NCI-H2029 treated with DMSO at 0.1 percent for 48 hours (cell line): ENCODE measurements around the gene DLG2.

ENCODE experiments used
- DNase-seq: peaks from one replicate; lab custom pipeline; 2025; lab: John Stamatoyannopoulos, UW

The DLG2 gene

DNA sequence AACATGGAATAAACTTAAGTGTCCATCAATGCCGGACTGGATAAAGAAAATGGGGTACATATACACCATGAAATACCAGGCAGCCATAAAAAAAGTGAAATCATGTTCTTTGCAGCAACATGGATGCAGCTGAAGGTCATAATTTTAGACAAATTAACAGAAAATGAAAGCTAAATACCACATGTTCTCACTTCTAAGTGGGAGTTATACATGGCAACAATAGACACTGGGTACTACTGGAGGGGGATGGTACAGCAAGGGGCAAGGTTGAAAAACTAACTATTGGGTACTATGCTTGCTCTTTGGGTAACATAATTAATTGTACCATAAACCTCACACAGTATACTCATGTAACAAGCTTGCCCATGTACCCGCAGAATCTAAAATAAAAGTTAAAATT, 851.6 kb downstream of the DLG2 start:
- no peak for DNase-seq

DNA sequence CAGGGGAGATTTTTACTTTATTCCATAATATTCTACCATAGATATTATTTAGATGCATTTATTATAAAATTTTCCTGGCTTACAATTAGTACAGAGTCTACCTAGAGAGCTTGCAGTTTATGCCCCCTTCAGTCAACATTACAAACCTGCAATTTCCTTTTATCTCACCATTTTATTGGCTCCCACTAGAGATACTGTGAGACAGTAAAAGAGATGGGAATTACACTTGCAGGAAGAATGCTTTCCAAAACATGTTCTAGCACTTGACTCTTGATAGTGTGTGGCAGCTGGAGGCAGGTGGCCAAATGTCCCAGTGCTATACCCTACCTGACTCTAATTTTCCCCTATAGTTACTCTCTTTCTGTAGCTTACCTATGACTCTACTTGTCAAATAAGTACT, 863.2 kb downstream of the DLG2 start:
- no peak for DNase-seq

DNA sequence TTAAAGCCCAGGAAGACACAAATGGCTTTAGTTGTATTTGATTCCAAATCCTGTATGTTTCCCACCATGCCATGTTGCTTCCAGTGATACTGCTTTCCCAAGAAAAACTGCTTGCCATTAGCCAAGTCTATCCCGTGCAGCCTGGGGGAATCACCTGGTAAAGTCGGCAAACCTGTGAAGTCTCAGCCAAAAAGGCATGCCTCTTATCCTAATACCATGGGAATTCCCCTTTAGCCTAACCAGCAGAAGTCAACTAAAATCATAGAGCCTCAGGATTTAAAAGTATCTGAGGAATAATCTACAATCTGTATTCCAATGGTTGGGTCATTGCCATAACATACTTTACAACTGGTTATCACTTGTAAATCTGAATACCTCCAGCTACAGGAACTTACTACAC, 869.4 kb downstream of the DLG2 start:
- DNase-seq: no peak

DNA sequence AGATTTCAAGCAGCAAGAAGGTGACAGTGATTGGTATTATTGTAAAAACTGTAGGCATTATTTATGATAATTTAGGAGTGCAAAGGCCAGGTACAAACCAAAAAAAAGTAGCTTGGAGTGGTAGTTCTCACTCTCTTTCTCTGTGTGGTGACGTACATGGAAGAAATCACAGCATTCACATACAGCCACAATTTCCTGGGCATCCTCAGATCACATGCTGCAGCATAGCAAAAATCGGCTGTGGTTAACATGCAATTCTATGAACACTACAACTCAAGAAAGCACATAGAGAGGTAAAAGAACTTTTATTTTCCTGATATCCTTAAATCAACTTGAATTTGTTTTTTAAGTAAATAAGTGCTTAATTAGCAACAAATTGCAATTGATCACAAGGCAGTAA, 875.8 kb downstream of the DLG2 start:
- DNase-seq: no peak

DNA sequence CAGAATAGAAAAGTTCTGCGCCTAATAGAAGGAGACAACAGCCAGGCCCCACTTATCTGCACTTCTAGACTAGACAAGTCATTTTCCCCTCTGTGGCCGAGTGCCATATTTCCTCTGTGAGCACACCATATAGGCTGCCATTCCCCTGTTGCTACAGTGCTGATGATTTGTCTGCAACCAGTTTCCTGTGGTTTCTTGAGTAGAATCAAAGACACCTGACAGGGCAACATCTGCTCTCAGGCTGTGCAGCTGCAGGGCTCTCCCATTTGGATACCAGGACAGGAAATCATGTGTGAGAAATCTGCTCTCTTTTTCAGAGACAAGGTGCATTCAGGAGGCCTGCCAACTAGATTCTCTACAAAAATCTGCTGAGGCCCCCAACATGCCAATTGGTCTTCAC, 879.3 kb downstream of the DLG2 start:
- no peak for DNase-seq

DNA sequence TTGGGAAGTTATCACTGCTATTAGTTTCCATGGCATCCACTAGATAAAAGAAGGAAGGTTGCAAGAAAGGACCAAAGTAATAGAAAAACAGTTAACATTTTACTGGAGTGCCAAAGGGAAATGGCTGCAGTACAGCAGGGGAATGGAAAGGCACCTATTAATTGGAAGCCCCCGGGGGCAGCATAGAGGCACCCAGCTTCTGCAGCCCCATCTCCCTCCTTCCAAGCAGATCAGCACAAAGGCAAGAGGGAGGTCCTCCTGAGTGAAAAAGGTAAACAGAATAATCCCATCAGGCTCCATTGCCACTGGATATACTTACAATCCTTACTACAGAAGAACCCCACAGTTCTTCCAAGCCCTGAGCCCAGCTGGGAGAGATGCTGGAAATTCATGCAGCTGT, 887.1 kb downstream of the DLG2 start:
- DNase-seq: no peak

DNA sequence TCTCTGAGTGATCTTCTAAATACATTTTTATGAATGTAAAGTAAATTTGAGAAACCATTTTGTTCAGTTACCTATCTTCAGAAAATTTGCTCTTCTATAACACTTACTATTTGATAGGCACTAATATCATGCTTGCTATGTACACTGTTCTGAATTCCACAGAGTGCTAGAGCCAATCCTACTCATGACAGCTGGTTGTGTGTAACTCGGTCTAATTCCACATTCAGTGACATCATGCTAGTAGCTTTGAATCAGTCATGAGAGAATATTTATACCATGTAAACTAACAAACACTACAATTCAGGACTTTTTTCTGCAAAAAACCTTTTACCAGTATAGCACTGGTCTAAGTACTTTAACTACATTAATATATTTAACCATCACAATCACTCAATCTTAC, 902.9 kb downstream of the DLG2 start:
- DNase-seq: no peak

DNA sequence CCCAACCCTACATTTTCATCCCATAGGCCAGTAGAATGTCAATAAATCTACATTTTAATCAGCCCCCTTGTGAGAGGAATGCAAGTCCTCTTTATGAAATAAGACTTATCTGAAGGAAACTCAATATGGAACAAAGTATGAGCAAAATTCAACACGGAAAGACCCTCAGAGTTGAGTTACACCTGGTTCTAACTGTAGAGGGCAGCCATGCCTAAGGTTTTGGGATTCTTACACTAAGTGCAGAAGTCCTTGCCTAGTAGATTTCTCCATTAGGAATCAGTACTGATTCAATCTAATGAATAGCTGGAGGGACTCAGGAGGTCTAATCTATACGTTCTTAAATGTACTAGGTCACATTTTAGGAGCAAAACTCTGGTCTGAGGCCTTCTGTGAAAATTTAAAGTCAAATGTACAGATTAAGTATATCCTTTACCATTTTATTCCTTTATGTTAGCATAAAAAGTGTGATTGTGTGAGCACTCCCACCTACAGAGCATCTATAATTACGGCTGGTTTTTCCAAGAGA, 904.5 kb downstream of the DLG2 start:
- DNase-seq: no peak

DNA sequence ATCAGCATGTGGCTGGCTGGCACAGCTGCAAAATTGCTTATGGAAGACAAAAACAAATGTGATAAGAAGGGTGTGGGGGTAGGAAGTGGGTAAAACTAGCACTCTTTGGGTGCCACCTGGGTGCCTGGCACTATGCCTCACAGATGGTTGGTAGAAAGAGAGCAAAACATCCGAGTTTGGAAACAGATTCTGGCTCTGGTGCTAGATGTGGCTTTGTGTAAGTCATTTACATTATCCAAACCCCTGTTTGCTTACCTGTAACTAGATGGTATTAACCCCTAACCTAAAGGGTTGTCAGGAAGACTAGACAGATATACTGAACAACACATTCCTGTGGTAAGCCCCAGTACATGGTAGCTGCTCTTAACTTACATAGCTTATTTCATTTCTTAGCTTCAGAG, 905.6 kb downstream of the DLG2 start:
- DNase-seq: no peak

DNA sequence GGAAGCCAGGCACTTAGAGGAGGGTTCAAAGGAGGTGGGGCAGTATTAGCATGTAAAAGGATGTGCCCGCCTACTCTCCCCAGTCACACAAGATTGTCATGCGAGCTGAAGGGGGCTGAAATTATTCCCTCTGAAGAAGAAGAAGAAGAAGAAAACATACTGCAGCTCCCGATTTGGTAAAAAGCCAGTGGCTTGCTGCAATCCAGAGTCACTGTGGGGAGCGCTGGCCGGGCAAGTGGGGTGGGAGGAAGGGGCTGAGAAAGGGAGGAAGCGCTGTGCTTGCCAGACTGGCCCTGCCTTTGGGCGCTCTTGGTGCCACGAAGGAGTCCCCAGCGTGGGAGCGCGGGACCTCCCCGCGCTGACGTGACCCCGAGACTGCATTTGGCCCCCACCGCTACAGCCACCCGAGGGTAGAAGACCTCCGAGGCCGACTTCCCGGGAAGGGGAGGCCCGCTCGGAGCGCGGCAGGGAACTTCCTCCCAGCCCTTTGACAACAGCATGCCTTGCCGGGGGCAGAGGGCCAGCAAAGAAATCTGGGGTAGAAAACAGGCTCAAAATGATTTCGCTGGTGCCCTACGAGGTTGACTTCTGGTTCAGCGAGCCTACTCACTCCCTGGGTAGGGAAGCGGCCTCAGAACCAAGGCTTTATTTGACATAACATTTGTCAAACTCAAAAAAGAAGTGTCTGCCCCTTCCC, 906.3 kb downstream of the DLG2 start:
- no peak for DNase-seq

DNA sequence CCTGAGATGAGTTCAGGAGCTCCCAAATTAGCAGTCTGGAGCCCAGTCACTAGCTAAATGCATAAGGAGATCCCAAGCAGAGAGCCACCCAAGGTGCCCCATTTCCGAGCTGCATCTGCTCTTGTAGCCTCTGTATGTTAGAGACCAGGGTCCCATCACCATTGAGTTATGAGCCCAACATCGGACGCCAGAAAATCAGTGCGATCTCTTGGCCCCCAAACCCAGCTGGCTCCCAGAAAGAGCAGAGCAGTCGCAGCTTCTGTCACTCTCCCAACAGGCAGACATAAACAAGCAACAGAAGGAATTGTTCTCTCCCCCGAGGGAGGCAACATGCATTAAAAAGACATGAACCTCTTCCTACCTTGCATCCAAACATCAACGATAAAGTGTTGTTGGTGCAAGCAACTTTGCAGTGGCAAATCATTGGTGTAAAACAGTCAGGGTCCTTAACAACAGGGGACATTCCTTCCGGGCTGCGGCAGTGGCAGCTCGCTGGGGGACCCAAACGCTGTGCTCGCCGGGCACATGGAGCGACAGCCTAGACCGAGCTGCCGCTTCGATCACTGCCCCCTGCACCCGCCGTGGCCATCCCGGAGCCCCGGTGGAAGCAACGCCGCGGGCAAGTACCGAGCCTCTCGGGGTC, 907.1 kb downstream of the DLG2 start:
- DNase-seq: no peak

DNA sequence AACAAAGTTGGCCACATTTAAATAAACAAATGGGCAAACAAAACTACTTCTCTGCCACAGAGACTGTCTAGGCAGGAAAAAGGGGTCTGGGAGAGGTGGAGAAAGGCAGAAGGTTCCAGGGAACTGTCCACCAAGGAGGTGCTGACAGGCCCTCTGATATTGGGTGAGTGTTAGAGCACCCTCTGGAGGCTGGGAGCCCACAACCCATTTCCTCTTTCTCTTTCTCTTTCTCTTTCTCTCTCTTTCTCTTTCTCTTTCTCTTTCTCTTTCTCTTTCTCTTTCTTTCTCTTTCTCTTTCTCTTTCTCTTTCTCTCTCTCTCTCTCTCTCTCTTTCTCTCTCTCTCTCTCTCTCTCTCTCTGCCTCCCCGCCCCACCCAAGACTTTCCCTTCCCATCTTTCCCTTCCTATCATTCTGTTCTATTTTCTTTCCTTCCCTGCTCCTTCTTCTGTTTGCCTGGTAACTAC, 912.8 kb downstream of the DLG2 start:
- DNase-seq: peak; percentile 11

DNA sequence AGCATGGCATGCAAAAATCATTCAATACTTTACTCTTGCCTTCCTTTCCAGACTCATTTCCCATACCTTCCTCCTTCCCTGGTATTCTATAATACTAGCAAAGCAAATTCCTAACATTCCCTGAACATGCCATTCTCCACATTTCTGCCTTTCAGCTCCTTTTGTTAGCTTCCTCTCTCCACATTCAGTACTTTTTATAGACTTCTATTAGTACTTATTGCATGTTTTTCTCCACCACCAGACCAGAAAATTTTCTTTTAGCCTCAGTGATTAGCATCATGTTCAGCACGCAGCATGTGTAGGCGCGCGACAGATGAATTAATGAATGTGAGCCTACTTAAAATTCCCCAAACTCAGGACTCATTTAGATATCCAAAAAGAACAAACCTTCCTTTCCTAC, 935.3 kb downstream of the DLG2 start:
- no peak for DNase-seq

DNA sequence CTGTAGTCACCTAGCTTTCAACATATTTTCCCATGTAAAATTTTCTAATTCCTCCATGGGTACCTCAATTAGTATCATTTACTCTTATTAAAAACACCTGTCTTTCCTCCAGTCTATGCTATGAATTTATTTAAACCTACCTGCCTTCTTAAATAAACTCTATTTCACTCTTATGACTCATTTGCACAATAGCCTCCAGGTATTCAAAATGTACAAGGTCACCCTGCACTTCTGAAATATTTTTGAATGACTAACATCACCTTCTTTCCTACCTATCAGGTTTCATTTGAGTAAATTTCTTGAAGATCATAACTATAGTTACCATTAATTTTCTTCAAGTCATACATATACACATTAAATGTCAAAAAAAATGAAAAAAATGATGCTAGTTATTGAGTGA, 939.7 kb downstream of the DLG2 start:
- DNase-seq: no peak

DNA sequence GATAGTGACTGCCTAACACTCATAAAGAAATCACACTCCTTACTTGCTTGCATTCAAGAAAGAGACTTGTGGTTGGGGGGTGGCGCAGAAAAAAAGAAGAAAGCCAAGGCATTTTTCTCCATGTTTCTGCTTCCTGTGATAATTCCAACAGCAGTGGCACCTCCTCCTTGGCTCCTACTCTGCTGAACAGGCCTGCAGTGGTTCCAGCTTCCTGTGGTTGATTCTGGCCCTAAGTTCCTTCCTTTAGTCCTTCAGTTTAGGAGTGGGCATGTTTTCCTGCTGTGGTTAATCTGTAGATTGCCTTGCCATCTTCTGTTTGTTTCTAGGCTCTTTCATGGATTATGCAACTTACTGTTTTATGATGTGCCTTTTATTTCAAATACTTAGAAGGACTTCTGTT, 940.4 kb downstream of the DLG2 start:
- DNase-seq: no peak

DNA sequence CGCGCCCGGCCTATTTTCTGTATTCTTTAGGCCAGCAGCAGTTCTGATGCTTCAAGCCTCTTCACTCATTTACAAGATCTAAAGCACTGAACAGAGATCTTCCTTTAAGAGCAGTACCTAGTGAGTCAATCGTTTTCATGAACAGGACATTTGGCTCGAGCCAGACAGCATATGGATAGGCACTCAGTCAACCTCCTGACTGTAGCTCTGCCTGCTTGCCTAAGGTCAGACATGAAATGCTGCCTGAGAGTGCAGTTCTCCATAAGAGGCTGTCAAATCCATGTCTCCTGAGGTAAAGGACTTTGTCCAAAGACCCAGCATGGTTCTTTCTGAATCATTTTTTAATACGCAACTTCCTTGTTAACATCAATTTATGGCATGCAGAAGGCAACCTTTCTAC, 941.2 kb downstream of the DLG2 start:
- no peak for DNase-seq

DNA sequence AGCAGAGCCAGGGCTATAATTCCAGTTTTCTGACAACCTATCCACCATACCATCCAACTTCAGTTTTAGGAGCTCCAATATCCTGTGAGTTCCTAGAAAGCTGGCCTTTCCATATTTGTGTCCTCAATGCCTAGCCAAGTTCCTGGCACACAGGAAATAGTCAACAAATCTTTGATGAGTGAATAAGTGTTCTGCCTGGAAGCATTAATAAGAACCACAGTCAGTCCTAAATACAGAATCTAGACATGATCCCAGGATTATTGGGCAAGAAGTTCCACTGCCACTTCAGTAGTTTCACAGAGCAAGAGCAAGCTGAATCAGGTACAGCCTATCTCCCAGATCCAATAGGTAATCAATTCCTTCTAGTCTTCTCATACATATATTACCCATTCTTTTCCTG, 942.0 kb downstream of the DLG2 start:
- no peak for DNase-seq

DNA sequence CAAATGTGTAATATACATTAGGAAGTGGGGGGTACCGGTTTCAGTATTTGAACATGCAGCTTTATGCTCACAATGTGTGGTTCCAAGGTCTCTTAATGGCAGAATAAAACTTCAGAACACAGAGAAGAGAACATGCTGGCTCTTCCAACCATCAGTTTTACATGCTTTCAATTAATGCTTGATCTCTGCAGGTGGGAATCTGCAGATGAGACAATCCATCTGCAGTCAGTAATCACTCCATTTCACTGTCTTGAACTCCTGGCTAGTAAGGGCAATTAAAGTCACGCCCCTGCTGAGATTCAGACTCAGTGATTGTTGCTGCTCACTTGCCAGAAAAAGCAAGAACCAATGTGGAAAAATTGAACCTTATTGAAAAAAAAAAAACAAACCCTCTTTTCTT, 945.7 kb downstream of the DLG2 start:
- DNase-seq: no peak

DNA sequence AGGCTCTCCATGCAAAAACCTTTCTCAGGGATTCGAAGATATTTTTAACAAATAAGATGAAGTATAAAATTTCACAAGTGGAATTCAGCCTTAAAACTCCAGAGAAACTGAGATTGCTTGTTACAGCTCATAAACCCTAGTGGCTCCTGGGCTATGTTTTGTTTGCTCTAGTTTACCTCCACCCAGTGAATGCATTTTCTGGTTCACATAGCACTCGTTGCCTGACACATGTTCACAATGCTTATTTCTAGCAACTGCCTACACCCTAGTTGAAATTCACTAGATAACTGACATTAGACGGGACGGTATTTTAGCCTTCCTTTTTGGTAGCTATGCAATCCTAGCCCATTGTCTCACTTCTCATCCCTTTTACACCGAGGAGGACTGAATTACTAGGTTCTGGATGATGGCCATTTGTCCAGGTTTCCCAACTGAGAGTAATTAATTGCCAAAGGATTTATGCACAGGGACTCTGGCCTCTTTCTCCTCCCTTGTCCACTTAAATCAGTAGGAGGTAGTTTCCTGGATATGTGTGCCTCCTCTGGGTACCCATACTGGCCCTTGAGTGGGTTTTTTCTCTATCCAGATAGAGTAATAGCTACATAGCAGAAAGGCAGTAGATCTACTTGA, 951.6 kb downstream of the DLG2 start:
- no peak for DNase-seq

DNA sequence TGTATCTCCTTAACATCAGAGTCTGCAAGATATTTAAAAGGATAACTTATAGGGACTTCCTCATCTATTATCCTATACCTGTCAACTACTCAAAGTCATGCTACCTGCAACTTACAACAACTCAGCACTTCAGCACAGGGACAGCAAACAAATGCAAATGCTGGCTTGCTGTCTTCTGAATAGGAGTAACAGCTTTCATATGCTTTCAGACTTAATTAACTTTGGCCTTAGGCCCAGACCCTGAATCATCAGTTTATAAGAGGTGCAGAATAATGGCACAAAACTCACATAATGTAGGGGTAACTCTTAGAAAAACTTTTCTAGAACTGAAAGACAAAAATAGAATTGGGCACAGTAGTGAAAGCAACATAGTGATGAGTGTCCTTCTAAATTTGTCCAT, 953.4 kb downstream of the DLG2 start:
- DNase-seq: no peak

DNA sequence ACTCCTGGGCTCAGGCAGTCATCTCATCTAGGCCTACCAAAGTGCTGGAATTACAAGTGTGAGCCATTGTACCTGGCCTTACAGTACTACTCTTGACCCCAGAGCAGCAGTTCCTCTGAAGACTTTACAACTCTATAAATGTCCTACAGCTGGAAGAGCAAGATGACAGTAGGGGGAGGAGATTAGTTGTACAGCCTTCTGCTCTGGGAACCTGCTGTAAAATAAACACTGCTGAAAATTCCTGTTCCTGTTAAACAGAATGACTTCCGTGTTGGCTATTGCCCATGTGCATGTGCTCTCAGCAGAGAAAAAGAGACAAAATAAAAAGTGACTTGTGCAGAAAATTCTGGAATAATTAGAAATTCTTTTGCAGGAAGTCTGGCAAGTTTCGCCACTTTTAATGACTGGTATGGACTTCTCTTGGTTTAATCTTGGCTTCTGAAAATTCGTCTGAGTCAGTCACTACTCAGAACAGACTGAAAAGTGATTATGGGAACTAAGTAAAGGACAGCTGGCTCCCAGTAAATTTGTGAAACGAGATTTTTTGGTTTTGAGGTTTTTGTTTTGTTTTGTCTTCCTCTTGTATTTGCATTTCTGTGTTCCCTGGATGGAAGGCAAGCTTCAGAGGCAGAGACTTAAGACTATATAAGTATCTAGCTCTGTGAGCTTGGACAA, 955.7 kb downstream of the DLG2 start:
- no peak for DNase-seq

DNA sequence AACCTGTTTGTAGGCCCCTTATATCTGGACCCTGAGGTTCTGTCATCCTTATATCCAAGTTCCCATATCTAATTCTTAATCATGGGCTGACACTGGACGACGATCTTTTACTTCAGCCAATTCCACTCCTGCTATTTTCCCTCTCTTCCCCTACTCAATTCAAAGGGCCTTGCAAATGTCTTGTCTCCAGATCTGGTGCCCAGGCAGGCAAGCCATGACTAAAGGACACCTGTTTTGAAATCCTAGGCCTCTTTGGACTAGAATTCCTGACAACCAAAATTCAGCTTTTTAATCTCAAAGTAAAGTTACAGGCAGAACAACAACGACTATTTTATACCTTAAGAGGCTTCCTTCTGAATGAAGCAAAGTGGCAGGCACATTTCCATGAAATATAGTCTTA, 963.4 kb downstream of the DLG2 start:
- no peak for DNase-seq
